K562 (cell line): Measurements from ENCODE around the gene SPDL1. TPM values are rescaled to one million over a fixed set of nuclear protein-coding genes. Genes with fewer than 3 reads are reported as not detected.

Source experiments
- ATAC-seq: fragments of 200-7000 bp; cut with Tn5 transposase; 3 replicates; pipeline ENCODE4 v1.9.1; 2020; ENCODE audit warnings: moderate library complexity
- BruUV-seq: library from RNA; stranded (reverse); fragments of 400-500 nt; replicated peaks from 2 replicates; lab custom pipeline; 2021; lab: Mats Ljungman, UMichigan
- CTCF ChIA-PET: fragments of 300-600 bp; formaldehyde crosslinking; extraction: SDS; loops from one replicate; lab custom pipeline; 2021; ENCODE audit warnings: low intra/inter-chr PET ratio; lab: Yijun Ruan, JAX
- POLR2A ChIA-PET: fragments of 300-600, 350-650 bp; sonication (Branson Sonifier 250); formaldehyde crosslinking; extraction: SDS; loops from one replicate; lab custom pipeline; 2021; ENCODE audit warnings: antibody characterized with exemption, inconsistent platforms; lab: Yijun Ruan, JAX
- DNase-seq, 4 experiments: peaks; one replicate each; pipeline versions ENCODE4 v3.0.0 to v3.0.0-alpha.2; 2011 to 2018; ENCODE audit warnings: low spot score in 3 of 4, mixed read lengths in 3 of 4; ENCODE audit errors: extremely low read depth in 1 of 4
- FAIRE-seq: peaks from 2 replicates; lab custom pipeline; 2011; peaks lifted over from hg19 to GRCh38; lab: Jason Lieb, UNC
- H2AFZ ChIP-seq: 2 replicates; pipeline ENCODE4 v1.6.0; 2011; ENCODE audit warnings: low read depth, low read length, control low read depth, inconsistent platforms
- H3K27ac ChIP-seq: fragments of 200-600 bp; 3 replicates; pipeline ENCODE4 v1.8.0; 2011; ENCODE audit warnings: low read depth, mild to moderate bottlenecking, control low read depth, inconsistent platforms, low read length, moderate library complexity, mixed read lengths; ENCODE audit errors: extremely low read depth
- H3K27me3 ChIP-seq, 2 experiments: fragments of 300-600 bp in 1 of 2; 2 replicates in 1 of 2; 3 replicates in 1 of 2; pipeline versions ENCODE4 v1.6.0 to v1.8.0; 2011; ENCODE audit warnings: inconsistent platforms in 2 of 2, low read length in 2 of 2, mild to moderate bottlenecking in 1 of 2, mixed read lengths in 1 of 2, moderate library complexity in 1 of 2; ENCODE audit not compliant: control insufficient read depth in 2 of 2, insufficient read depth in 2 of 2
- H3K36me3 ChIP-seq: fragments of 300-600 bp; 3 replicates; pipeline ENCODE4 v1.8.0; 2011; ENCODE audit warnings: mild to moderate bottlenecking, low read length, inconsistent platforms; ENCODE audit not compliant: control insufficient read depth, insufficient read depth
- H3K4me1 ChIP-seq, 2 experiments: fragments of 200-600 bp in 1 of 2; replicated peaks in 1 of 2; 2 replicates in 1 of 2; 3 replicates in 1 of 2; pipeline versions ENCODE4 v1.5.1 to v1.8.0; 2011; ENCODE audit warnings: inconsistent platforms in 2 of 2, low read length in 2 of 2, mild to moderate bottlenecking in 1 of 2, mixed read lengths in 1 of 2, moderate library complexity in 1 of 2; ENCODE audit not compliant: control insufficient read depth in 2 of 2, insufficient read depth in 2 of 2
- H3K4me2 ChIP-seq: 2 replicates; pipeline ENCODE4 v1.6.1; 2011; ENCODE audit warnings: low read length, control low read depth, inconsistent platforms, mixed read lengths; ENCODE audit not compliant: insufficient read depth
- H3K4me3 ChIP-seq: fragments of 200-600 bp; sonication (generic), shearing (Covaris generic); 2 replicates; pipeline ENCODE4 v1.5.1; 2016; ENCODE audit warnings: control low read depth, inconsistent platforms
- H3K79me2 ChIP-seq: fragments of 200-600 bp; 3 replicates; pipeline ENCODE4 v1.8.0; 2011; ENCODE audit warnings: low read length, inconsistent platforms; ENCODE audit not compliant: control insufficient read depth, insufficient read depth
- H3K9ac ChIP-seq, 2 experiments: 2 replicates each; pipeline versions ENCODE4 v1.6.0 to v1.6.1; 2011; ENCODE audit warnings: low read depth in 2 of 2, low read length in 2 of 2, control low read depth in 1 of 2, inconsistent platforms in 1 of 2, mild to moderate bottlenecking in 1 of 2, mixed read lengths in 1 of 2; ENCODE audit not compliant: insufficient read depth in 1 of 2
- H3K9me1 ChIP-seq: one replicate; pipeline ENCODE4 v1.6.0; 2011; ENCODE audit warnings: inconsistent platforms, mild to moderate bottlenecking, low read length, moderate library complexity; ENCODE audit not compliant: control insufficient read depth, insufficient read depth
- H3K9me3 ChIP-seq: replicated peaks from 2 replicates; pipeline ENCODE4 v1.5.1; 2011; ENCODE audit warnings: low read depth, low read length, inconsistent platforms; ENCODE audit not compliant: control insufficient read depth, insufficient read depth
- H4K20me1 ChIP-seq: replicated peaks from 2 replicates; pipeline ENCODE4 v1.6.1; 2011; ENCODE audit warnings: low read length, inconsistent platforms, mixed read lengths; ENCODE audit not compliant: control insufficient read depth, insufficient read depth
- ARID4B ChIP-seq: sonication (generic); formaldehyde crosslinking; IDR thresholded peaks from 2 replicates; pipeline ENCODE4 v1.8.0; 2022; ENCODE audit warnings: mild to moderate bottlenecking, missing genetic modification reagents
- DACH1 ChIP-seq: fragments of 450-650 bp; IDR thresholded peaks from 2 replicates; pipeline ENCODE4 v1.6.1; 2018; ENCODE audit not compliant: partially characterized antibody
- ESRRB ChIP-seq: fragments of 250-450 bp; sonication (Bioruptor Pico); IDR thresholded peaks from 2 replicates; pipeline ENCODE4 v1.5.0; 2020; ENCODE audit warnings: mild to moderate bottlenecking, moderate library complexity, borderline replicate concordance
- HDGF ChIP-seq: fragments of 450-650 bp; IDR thresholded peaks from 2 replicates; pipeline ENCODE4 v1.6.1; 2016
- ILF3 ChIP-seq: fragments of 450-650 bp; IDR thresholded peaks from 2 replicates; pipeline ENCODE4 v1.6.1; 2018; ENCODE audit warnings: antibody characterized with exemption, mild to moderate bottlenecking, moderate library complexity, borderline replicate concordance
- PCBP1 ChIP-seq: fragments of 200-400 bp; formaldehyde crosslinking; IDR thresholded peaks from 2 replicates; pipeline ENCODE4 v1.6.1; 2018; ENCODE audit warnings: mild to moderate bottlenecking, low read depth, low read length; ENCODE audit not compliant: poor library complexity, severe bottlenecking
- RAD21 ChIP-seq, 2 experiments: fragments of 250-450 bp in 1 of 2; fragments of 450-650 bp in 1 of 2; sonication (Bioruptor Pico) in 1 of 2; formaldehyde crosslinking in 1 of 2; IDR thresholded peaks in 1 of 2; conservative IDR thresholded peaks in 1 of 2; 2 replicates each; pipeline versions ENCODE4 v1.4.0 to v1.8.0; 2020 to 2022; ENCODE audit warnings: mild to moderate bottlenecking in 2 of 2, moderate library complexity in 1 of 2
- TBP ChIP-seq: optimal IDR thresholded peaks from 2 replicates; pipeline ENCODE3; 2011; ENCODE audit warnings: low read depth, low read length, improper control_type of control experiment
- XRCC5 ChIP-seq: fragments of 200-400 bp; formaldehyde crosslinking; IDR thresholded peaks from 2 replicates; pipeline ENCODE4 v1.6.1; 2017; ENCODE audit warnings: low read depth, mild to moderate bottlenecking, low read length
- ZBTB12 ChIP-seq: fragments of 250-450 bp; sonication (Bioruptor Pico); IDR thresholded peaks from 2 replicates; pipeline ENCODE4 v1.4.0; 2020
- ZBTB7A ChIP-seq: IDR thresholded peaks from 2 replicates; pipeline ENCODE4 v1.6.1; 2011; ENCODE audit warnings: low read depth, mild to moderate bottlenecking, low read length, moderate library complexity, borderline replicate concordance; ENCODE audit not compliant: control insufficient read depth
- ZEB2 ChIP-seq: fragments of 450-650 bp; IDR thresholded peaks from 2 replicates; pipeline ENCODE4 v1.6.1; 2016
- ZNF239 ChIP-seq: fragments of 250-450 bp; sonication (Bioruptor Pico); IDR thresholded peaks from 2 replicates; pipeline ENCODE4 v1.4.0; 2020; ENCODE audit warnings: mild to moderate bottlenecking
- ZNF263 ChIP-seq: sonication (generic); formaldehyde crosslinking; IDR thresholded peaks from 2 replicates; pipeline ENCODE4 v1.8.0; 2022; ENCODE audit warnings: mild to moderate bottlenecking, missing genetic modification reagents, borderline replicate concordance
- ZNF280A ChIP-seq: fragments of 450-650 bp; IDR thresholded peaks from 2 replicates; pipeline ENCODE4 v1.6.1; 2018; ENCODE audit warnings: mild to moderate bottlenecking, low read depth; ENCODE audit not compliant: partially characterized antibody
- ZNF507 ChIP-seq: conservative IDR thresholded peaks from 2 replicates; pipeline ENCODE4 v1.6.1; 2017; ENCODE audit warnings: missing genetic modification characterization, missing compliant biosample characterization
- WGBS: fragments of 100-300 bp; shearing (Covaris generic); methylation state at CpG from one replicate; pipeline ENCODE4 v1.1.6; 2016; ENCODE audit warnings: low coverage, mixed read lengths; ENCODE audit not compliant: insufficient coverage; ENCODE audit errors: missing lambda C conversion rate; 5-methylcytosine and 5-hydroxymethylcytosine counted together
- in situ Hi-C: fragments of 300-500 bp; cut with MboI; formaldehyde crosslinking; loops from 4 replicates; pipeline ENCODE4 v1.15.0; 2018; ENCODE audit warnings: inconsistent platforms, mixed read lengths
- intact Hi-C: fragments of 100-400 bp; cut with micrococcal nuclease; formaldehyde crosslinking; loops from 2 replicates; pipeline ENCODE4 v1.14.2; 2022
- polyA plus RNA-seq, 8 experiments: library from polyadenylated mRNA; depleted of rRNA in 4 of 8; stranded (reverse) in 5 of 8; unstranded in 3 of 8; fragments of >200 nt; fragmentation: Nextera tagmentation in 2 of 8; fragmentation: Illumina TruSeq in 1 of 8; extraction: Ambion mirVana in 2 of 8; extraction: Trizol in 1 of 8; gene quantifications; 2 replicates each; pipeline versions ENCODE4 v1.2.1 to v1.2.3, GENCODE V29; 2011 to 2014; ENCODE audit warnings: inconsistent platforms in 1 of 8, missing spikeins in 1 of 8
- total RNA-seq, 7 experiments: library from RNA; depleted of rRNA in 6 of 7; stranded (reverse); fragments of >200 nt in 6 of 7; fragmentation: Illumina TruSeq in 2 of 7; extraction: Trizol in 2 of 7; gene quantifications; 2 replicates each; pipeline versions ENCODE4 v1.2.1 to v1.2.3, GENCODE V29; 2011 to 2021; ENCODE audit warnings: low replicate concordance in 1 of 7

Gene SPDL1
- total and polyA plus RNA-seq, 9 of the 15 experiments (the other 6 are each of a cell fraction or from before 2014, with no cell fraction given), result 32.4 to 59.6 (median 49.0) TPM

- Histone ChIP-seq H2AFZ (no peak overlapping the region), H3K9ac (no peak overlapping the region), H3K9me1 (no peaks in the 10 kb centered on the region), H3K27ac (no peak overlapping the region), H4K20me1 (no peaks in the 10 kb centered on the region), H3K79me2 (no peaks in the 10 kb centered on the region), H3K36me3 (peaks cover 89% of the 10 kb centered on the region), H3K4me1 (no peaks in the 10 kb centered on the region), H3K4me2 (no peak overlapping the region), H3K9me3 (no peaks in the 10 kb centered on the region), H3K27me3 (no peaks in the 10 kb centered on the region), H3K4me3 (no peak overlapping the region)
- BruUV-seq, result no TSS peak
- DNase-seq (no peak), FAIRE-seq (no peak), ATAC-seq (no peak)
- WGBS, result 90% methylated on average over 4 of the region's 4 CpGs
- in situ Hi-C loops (no loop called here), intact Hi-C loops (no loop called here)
- ChIA-PET CTCF (no interaction called here), POLR2A (interaction anchor here (1.2 kb wide), 1 partner anchor 15 kb away, joined by 3 read pairs; no protein-coding TSS in a partner anchor)
- no peak for TF ChIP-seq TBP
- no peak for TF ChIP-seq DACH1
- TF ChIP-seq ZNF239, result no peak
- no peak for TF ChIP-seq ARID4B (CRISPR knock-in tag)
- TF ChIP-seq ZBTB12 (CRISPR knock-in tag), result no peak
- TF ChIP-seq HDGF, result no peak
- no peak for TF ChIP-seq RAD21 (CRISPR knock-in tag; conservative IDR thresholded peaks at IDR 0.05 in 1 of 2, IDR thresholded peaks at IDR 0.05 in 1 of 2)
- no peak for TF ChIP-seq XRCC5
- TF ChIP-seq ZNF263, result no peak
- TF ChIP-seq ILF3, result no peak
- no peak for TF ChIP-seq ESRRB (CRISPR knock-in tag)
- no peak for TF ChIP-seq ZBTB7A
- no peak for TF ChIP-seq PCBP1
- TF ChIP-seq ZNF507, result no peak
- no peak for TF ChIP-seq ZEB2
- TF ChIP-seq ZNF280A, result no peak
Observed at GRCh38 chr5:169599451-169599850, 15.9 kb downstream of the SPDL1 start.
